GM18951 (cell line): ENCODE results near the gene FOXD4.
"Not testable (repeated sequence)": the region's sequence is repeated elsewhere in the genome, so short reads cannot be mapped to it uniquely, and the experiment has no call there.

ENCODE experiments used
- in situ Hi-C: fragments of 300-500 bp; cut with MboI; formaldehyde crosslinking; loops from one replicate; pipeline ENCODE4 v1.12.0; 2022; ENCODE audit warnings: low sequenced_read_pairs, mixed read lengths, inconsistent platforms; ENCODE audit not compliant: unreplicated experiment

Gene FOXD4

GRCh38 chr9:117995-118467, at the start of gene FOXD4:
FOXD4 (minus strand) TSS chr9:118417; CDS start chr9:118119, 298 bp downstream.
- in situ Hi-C loops, result not testable (repeated sequence)

GRCh38 chr9:159871-160270, 41.7 kb upstream of the FOXD4 start:
- in situ Hi-C loops, result not testable (repeated sequence)

- in situ Hi-C loops, result not testable (repeated sequence)
These were observed 33.0 kb upstream of the FOXD4 start for GRCh38 chr9:151173-151572.

GRCh38 chr9:139880-140279, 21.7 kb upstream of the FOXD4 start:
- in situ Hi-C loops, result not testable (repeated sequence)

- in situ Hi-C loops, result not testable (repeated sequence)
These were observed 848 bp downstream of the FOXD4 start for GRCh38 chr9:117144-117994.

GRCh38 chr9:116239-117077, 1.8 kb downstream of the FOXD4 start:
- in situ Hi-C loops, result not testable (repeated sequence)

- in situ Hi-C loops, result not testable (repeated sequence)
These were observed 3.1 kb downstream of the FOXD4 start for GRCh38 chr9:115118-115451.

- in situ Hi-C loops, result not testable (repeated sequence)
These were observed 3.7 kb downstream of the FOXD4 start for GRCh38 chr9:114267-115117.

- in situ Hi-C loops, result not testable (repeated sequence)
These were observed 4.5 kb downstream of the FOXD4 start for GRCh38 chr9:113468-114266.

- in situ Hi-C loops, result not testable (repeated sequence)
These were observed 5.4 kb downstream of the FOXD4 start for GRCh38 chr9:112589-113467.

GRCh38 chr9:110672-111071, 7.5 kb downstream of the FOXD4 start:
- in situ Hi-C loops, result not testable (repeated sequence)

- in situ Hi-C loops, result not testable (repeated sequence)
These were observed 8.7 kb downstream of the FOXD4 start for GRCh38 chr9:109540-109939.

GRCh38 chr9:108742-109495, 9.3 kb downstream of the FOXD4 start:
- in situ Hi-C loops, result not testable (repeated sequence)

- in situ Hi-C loops, result not testable (repeated sequence)
These were observed 12.2 kb downstream of the FOXD4 start for GRCh38 chr9:105991-106390.

GRCh38 chr9:100430-100829, 17.8 kb downstream of the FOXD4 start:
- in situ Hi-C loops, result not testable (repeated sequence)

- in situ Hi-C loops, result not testable (repeated sequence)
These were observed 18.4 kb downstream of the FOXD4 start for GRCh38 chr9:99867-100266.

GRCh38 chr9:98775-99174, 19.4 kb downstream of the FOXD4 start:
- in situ Hi-C loops, result not testable (repeated sequence)
